ENCODE results near the gene ANKRD37. TPM values are rescaled to one million over a fixed set of nuclear protein-coding genes. Genes with fewer than 3 reads are reported as not detected.

ANKRD37 gene
- total RNA-seq, 2 donors from 2014 or later: 16.1 to 19.1 TPM

Other genes starting within 250 kb of the ANKRD37 start
- gene CFAP97, start 192.8 kb upstream of the ANKRD37 start, total RNA-seq: 10 to 100 TPM; 41.9 to 50.0 TPM
- gene SNX25, start 187.2 kb upstream of the ANKRD37 start, total RNA-seq: 10 to 100 TPM; 13.2 to 20.4 TPM
- 1 to 10 TPM; 2.1 to 3.3 TPM for gene LRP2BP, start 917 bp upstream of the ANKRD37 start, total RNA-seq
- 10 to 100 TPM; 16.8 to 21.3 TPM for gene UFSP2, start 29.1 kb downstream of the ANKRD37 start, total RNA-seq
- under 1 TPM in 1 of 2 donors, not detected in 1; 0.10 TPM for gene CCDC110, start 74.9 kb downstream of the ANKRD37 start, total RNA-seq
- not detected for gene PDLIM3, start 138.7 kb downstream of the ANKRD37 start, total RNA-seq

Measured in T-helper 17 cell (primary cell).